ENCODE data around the gene CREB3L2. TPM values are rescaled to one million over a fixed set of nuclear protein-coding genes. Genes with fewer than 3 reads are reported as not detected.
"Not testable (repeated sequence)": the region's sequence is repeated elsewhere in the genome, so short reads cannot be mapped to it uniquely, and the experiment has no call there.

The CREB3L2 gene
- total RNA-seq, 1 donor from 2014 or later = 18.1 TPM

- DNase-seq (no peak), ATAC-seq (ENCODE audit: poor library complexity) (no peak)
- intact Hi-C loops (cut with DNase I) = no loop called here
Observed at GRCh38 chr7:137930581-137930980, 71.3 kb downstream of the CREB3L2 start.

GRCh38 chr7:137928626-137929025, 73.3 kb downstream of the CREB3L2 start:
- no peak for ATAC-seq (ENCODE audit: poor library complexity)

DNA sequence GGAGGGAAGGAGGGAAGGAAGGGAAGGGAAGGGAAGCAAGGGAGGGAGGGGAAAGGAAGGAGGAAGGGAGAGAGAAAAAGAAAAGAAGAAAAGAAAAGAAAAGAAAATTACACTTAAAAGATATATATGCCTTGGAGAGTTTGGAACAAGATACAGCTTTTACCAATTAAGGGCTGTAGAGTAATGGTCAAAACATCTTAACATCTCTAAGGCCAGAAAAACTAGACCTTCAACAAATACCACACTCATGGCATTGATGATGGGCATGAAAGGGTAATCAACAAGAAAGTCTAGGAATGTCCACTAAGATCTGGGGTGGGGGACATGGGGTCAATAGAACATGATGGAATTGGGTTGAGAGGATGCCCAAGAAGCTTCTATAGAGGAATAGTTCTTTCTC, 74.5 kb downstream of the CREB3L2 start:
- no peak for ATAC-seq (ENCODE audit: poor library complexity)
- intact Hi-C loops (cut with DNase I) = no loop called here

More at GRCh38 chr7:137928626-137929025, 73.3 kb downstream of the CREB3L2 start:
- intact Hi-C loops (cut with DNase I) = no loop called here
- DNase-seq = no peak

DNA sequence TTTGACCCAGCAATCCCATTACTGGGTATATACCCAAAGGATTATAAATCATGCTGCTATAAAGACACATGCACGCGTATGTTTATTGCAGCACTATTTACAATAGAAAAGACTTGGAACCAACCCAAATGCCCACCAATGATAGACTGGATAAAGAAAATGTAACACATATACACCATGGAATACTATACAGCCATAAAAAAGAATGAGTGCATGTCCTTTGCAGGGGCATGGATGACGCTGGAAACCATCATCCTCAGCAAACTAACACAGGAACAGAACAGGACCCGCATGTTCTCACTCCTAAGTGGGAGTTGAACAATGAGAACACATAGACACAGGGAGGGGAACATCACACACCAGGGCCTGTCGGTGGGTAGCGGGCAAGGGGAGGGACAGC, 75.7 kb downstream of the CREB3L2 start:
- ATAC-seq (ENCODE audit: poor library complexity); intact Hi-C loops (cut with DNase I); DNase-seq: not testable (repeated sequence)

More for the DNA sequence above, 74.5 kb downstream of the CREB3L2 start:
- no peak for DNase-seq

GRCh38 chr7:137925754-137926153, 76.1 kb downstream of the CREB3L2 start:
- intact Hi-C loops (cut with DNase I) = no loop called here
- ATAC-seq (ENCODE audit: poor library complexity) (no peak), DNase-seq (no peak)

DNA sequence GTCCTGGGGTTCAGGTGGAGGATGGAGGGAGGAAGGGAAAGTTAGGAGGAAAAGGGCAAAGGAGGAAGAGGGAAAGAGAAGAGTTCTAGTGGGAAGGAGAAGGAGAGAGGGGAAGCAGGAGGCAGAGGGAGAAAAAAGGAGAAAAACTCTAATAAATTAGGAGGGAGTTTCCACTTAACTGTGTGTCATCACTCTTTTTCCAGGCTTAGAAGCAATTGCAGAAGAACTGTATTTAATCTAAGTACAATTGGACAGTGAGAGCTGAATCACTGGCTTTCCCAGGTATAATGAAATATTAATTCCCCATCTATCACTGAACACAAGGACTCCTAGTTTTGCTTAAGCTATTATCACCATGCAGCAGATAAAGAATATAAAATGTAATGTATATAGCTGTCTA, 76.8 kb downstream of the CREB3L2 start:
- no peak for DNase-seq
- intact Hi-C loops (cut with DNase I) = no loop called here
- no peak for ATAC-seq (ENCODE audit: poor library complexity)

DNA sequence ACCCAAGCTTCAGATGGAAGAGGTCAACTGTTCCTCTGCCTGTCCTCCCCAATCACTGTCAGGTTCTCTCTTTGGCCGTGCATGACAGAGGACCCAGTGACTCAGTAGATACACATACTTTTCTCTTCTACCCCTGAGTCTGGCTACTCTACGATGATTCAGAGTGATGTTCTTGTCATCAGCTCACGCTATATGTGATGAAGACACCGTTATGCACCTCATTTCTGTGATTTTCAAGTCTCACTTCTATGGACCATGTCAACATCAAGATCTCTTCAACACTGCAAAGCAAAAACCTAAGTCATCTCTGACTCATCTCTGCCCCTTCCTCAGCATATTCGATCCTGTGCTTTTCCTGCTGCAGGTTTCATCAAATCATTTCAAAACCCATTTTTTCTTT, 78.5 kb downstream of the CREB3L2 start:
- intact Hi-C loops (cut with DNase I) = no loop called here
- DNase-seq = no peak
- ATAC-seq (ENCODE audit: poor library complexity) = no peak

GRCh38 chr7:137920637-137921399, 81.1 kb downstream of the CREB3L2 start:
- DNase-seq (no peak), ATAC-seq (ENCODE audit: poor library complexity) (peak; percentile 41)
- intact Hi-C loops (cut with DNase I) = no loop called here

DNA sequence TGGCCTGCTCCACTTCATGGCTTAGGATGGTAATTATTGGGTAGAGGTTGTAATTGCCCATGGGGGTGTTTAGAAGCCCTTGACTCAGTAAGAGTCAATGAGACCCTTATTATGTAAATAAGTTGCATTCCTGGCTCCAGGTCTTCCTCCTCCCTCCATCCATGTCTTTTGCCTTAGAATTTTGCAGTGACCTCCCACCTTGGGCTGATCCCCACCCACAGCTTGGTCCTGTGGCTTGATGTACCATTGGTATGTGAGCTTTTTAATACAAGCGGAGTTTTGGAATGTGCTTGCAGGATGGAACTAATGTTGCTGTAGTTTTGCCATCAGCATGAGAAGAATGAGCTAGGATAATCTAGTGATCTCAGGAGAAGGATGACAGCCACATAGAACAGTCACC, 81.9 kb downstream of the CREB3L2 start:
- intact Hi-C loops (cut with DNase I) = no loop called here
- ATAC-seq (ENCODE audit: poor library complexity) (no peak), DNase-seq (no peak)

- DNase-seq (no peak), ATAC-seq (ENCODE audit: poor library complexity) (no peak)
- intact Hi-C loops (cut with DNase I) = no loop called here
Observed at GRCh38 chr7:137916980-137917645, 84.8 kb downstream of the CREB3L2 start.

GRCh38 chr7:137916564-137916963, 85.3 kb downstream of the CREB3L2 start:
- intact Hi-C loops (cut with DNase I) = no loop called here
- ATAC-seq (ENCODE audit: poor library complexity) (no peak), DNase-seq (no peak)

GRCh38 chr7:137915266-137915665, 86.6 kb downstream of the CREB3L2 start:
- DNase-seq (no peak), ATAC-seq (ENCODE audit: poor library complexity) (no peak)
- intact Hi-C loops (cut with DNase I) = no loop called here

DNA sequence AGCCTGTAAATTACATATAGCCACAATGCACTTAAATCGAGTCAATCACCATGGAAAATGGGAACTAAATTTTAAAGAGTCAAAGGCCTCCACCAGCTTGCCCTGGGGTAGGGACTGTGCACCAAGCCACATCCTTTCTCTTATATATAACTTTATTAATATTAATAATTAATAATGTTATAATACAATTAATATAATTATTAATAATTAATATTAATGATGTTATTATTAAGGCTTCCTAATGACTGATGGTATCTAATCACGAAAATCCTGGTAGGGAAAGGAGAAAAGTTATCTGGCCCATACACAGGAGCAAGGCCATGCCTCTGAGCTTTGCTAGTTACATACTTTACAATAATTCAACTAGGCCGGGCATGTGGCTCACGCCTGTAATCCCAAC, 87.9 kb downstream of the CREB3L2 start:
- intact Hi-C loops (cut with DNase I) = no loop called here
- ATAC-seq (ENCODE audit: poor library complexity) (no peak), DNase-seq (no peak)

GRCh38 chr7:137909042-137909441, 92.8 kb downstream of the CREB3L2 start:
- ATAC-seq (ENCODE audit: poor library complexity) = peak; percentile 18
- intact Hi-C loops (cut with DNase I) = loop anchor here (10.0 kb wide), 1 partner anchor 826 kb away; no protein-coding TSS in a partner anchor
- peak; percentile 53 for DNase-seq

DNA sequence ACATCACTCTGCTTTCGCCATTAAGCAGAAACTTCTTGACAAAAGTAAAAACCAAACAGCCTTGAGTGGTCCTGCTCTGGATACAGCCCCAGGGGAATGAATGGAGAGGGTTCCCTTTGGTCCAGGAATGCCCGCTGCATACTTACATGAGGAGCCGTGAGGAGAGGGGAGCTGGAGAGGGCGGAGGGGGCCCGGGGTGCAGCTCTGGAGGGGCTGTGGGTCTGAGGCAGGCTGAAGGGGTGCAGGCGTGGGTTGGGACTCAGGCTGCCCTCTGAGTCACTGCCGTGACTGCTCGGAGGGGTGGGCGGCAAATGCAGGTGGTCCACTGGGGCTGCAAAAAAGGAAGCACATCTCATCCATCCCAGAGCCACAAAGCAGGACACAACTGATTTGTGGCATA, 93.8 kb downstream of the CREB3L2 start:
- ATAC-seq (ENCODE audit: poor library complexity) = no peak
- intact Hi-C loops (cut with DNase I) = loop anchor here (10.0 kb wide), 1 partner anchor 827 kb away; no protein-coding TSS in a partner anchor
- DNase-seq = no peak

- not testable (repeated sequence) for DNase-seq; ATAC-seq (ENCODE audit: poor library complexity)
- intact Hi-C loops (cut with DNase I) = loop anchor here (10.0 kb wide), 1 partner anchor 828 kb away; no protein-coding TSS in a partner anchor
Observed at GRCh38 chr7:137906636-137907035, 95.2 kb downstream of the CREB3L2 start.

DNA sequence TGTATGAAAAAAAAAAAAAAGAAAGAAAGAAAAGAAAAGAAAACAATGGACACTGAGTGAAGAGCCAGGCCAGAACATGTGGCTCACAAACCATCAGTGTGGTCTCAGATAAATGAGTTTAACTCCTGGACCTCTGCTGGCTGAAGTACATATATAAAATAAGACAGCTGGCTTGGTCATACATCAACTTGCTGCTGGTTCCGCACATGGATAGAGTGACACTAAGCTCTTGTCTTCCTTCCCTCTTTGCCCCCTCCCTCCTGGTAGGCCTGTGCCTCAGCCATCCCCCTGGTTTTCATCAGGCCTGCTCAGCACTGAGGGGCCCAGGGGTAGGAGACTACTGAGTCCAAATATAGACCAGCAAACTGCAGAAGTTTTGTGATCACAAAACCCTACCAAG, 97.1 kb downstream of the CREB3L2 start:
- ATAC-seq (ENCODE audit: poor library complexity) (no peak), DNase-seq (no peak)
- intact Hi-C loops (cut with DNase I) = loop anchor here (10.0 kb wide), 1 partner anchor 830 kb away; no protein-coding TSS in a partner anchor

DNA sequence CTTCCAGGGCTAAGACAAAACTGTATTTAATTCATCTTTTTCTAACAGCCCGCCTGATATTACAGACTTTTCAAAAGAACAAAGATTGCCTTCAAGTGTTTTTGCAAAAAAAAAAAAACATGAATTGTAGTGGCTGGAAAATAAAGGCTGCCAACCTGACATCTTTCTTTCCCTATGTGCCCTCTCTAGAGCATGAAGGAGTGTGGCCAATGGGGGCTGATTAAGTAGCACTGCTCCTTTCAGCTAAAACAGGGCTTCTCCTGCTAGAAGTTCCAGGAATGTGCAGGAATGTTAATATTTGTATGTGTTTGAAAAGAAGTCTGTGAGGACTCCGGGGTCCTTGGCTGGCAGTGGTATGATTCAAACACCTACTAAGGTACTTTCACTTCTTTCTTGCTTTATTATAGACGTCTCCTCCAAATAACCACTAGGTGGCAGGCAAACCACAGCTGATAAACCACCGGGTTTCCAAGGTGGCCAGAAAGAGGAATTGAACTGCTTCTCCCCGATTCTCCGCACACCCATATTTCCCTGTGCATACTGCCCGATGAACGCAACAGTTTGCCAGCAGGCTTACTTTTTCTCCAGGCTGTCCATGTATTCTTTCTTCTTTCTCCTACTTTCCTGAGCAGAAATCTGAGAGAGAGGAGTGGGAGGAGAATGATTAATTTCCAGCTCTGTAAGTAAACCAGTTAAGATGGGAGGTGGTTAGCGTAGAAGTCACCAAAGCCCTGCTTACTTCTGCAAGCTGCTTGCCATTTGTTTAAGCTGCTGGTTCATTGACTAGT, 98.3 kb downstream of the CREB3L2 start:
- peak; percentile 53 for ATAC-seq (ENCODE audit: poor library complexity)
- intact Hi-C loops (cut with DNase I) = loop anchor here (2.0 to 10.0 kb wide), 2 partner anchors 105 to 831 kb away; no protein-coding TSS in a partner anchor
- peak; percentile 43 for DNase-seq

DNA sequence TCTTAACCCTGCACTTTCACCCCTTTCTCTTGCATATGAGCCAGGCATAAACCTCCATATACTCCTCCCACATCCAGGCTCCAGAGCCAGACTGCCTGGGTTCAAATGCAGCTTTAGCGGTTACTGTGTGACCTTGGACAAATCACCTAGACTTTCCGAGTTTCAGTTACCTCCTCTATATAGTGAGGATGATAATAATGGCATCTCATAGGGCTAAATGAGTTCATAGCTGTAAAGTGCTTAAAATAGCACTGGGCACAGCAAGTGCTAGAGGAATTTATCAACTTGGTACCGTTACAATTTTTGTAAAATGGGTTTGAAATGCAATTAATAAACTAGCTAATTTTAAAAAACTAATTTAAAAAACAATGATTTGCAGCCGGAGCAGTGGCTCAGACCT, 101.7 kb downstream of the CREB3L2 start:
- ATAC-seq (ENCODE audit: poor library complexity) (peak; percentile 60), DNase-seq (no peak)
- intact Hi-C loops (cut with DNase I) = loop anchor here (10.0 kb wide), 1 partner anchor 835 kb away; no protein-coding TSS in a partner anchor
